ENCODE results near the gene BTBD19.
"Not testable (repeated sequence)": the region's sequence is repeated elsewhere in the genome, so short reads cannot be mapped to it uniquely, and the experiment has no call there.

BTBD19 gene, protein sequence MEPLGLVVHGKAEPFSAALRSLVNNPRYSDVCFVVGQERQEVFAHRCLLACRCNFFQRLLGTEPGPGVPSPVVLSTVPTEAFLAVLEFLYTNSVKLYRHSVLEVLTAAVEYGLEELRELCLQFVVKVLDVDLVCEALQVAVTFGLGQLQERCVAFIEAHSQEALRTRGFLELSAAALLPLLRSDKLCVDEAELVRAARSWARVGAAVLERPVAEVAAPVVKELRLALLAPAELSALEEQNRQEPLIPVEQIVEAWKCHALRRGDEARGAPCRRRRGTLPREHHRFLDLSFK

DNA sequence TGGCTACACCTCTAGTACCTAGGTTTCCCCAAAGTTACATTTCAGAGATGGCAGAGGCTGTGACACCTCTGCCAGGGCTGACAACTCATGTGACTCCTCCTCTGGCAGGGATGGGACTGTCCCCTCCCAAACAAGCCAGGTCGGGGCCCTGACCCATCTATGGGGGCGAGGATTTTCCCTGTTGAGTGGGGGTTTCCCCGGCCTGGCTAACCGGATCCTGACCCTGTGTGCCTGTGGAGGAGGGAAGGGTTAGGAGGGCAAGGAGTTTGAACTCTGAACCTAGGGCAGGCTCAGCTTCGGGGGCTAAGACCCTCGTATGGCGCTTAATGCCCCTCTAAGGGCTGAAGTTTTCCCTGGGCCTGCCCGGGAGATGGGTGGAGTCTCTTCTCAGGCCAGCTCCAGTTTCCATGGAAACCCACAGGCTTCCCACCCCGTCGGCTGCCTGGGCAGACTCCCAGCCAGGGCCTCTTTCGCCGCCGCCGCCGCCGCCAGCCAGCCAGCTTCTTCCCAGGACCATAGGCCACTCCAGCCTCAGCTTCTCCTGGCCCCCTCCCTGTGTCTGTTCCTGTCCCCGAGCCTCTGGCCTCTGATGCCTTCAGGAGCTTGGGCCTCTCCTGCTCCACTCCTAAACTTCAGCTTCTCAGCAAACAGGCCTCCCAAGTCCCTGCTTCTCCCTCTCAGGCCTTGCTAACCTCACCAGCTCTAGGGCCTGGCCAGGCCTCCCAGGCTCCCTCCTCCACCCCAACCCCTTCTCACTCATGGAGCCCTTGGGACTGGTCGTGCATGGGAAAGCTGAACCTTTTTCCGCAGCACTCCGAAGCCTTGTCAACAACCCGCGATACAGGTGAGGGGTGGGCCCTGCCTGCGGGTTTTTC lies at the start of gene BTBD19:
BTBD19 (plus strand) TSS at position 461 of the 875 bp plus-strand sequence; CDS start at position 759, 298 bp downstream.
- Histone ChIP-seq H3K27me3 (ENCODE audit: control insufficient read depth, insufficient read depth, low read length) (no peaks in the 10 kb centered on the region), H3K4me3 (ENCODE audit: low read depth, low read length) (peak within 1 kb of the TSS; percentile 32; the same call in 1 of the 2 replicates), H3K9me3 (ENCODE audit: control insufficient read depth, insufficient read depth, low read depth, low read length) (no peaks in the 10 kb centered on the region), H3K9ac (ENCODE audit: low read length) (peak within 1 kb of the TSS; percentile 96), H3K27ac (ENCODE audit: low read depth, low read length) (peak within 1 kb of the TSS; percentile 97), H3K36me3 (ENCODE audit: control insufficient read depth, insufficient read depth, low read length) (peaks cover 28% of the 10 kb centered on the region), H3K4me1 (ENCODE audit: control insufficient read depth, insufficient read depth, low read length) (peaks cover 50% of the 10 kb centered on the region)

DNA sequence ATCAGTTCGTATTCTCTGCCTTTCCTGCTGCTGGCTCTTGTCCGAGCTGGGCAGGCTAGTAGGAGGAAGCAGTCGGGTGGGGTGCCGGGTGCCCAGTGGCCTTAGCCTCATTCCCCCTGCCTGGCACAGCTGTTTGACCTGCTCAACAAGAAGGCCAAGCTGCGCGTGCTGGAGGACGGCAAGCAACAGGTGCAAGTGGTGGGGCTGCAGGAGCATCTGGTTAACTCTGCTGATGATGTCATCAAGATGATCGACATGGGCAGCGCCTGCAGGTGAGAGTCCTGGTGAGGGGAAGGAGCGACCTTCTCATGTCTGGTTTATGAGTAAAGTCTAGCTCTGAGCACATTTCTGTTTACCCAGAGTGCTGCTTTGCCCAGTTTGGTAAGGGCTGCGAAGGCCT lies 49.2 kb upstream of the BTBD19 start:
- H3K27me3 ChIP-seq (ENCODE audit: control insufficient read depth, insufficient read depth, low read length) = no peaks in the 10 kb centered on the region
- no peak overlapping the region for H3K9ac ChIP-seq (ENCODE audit: low read length)
- peaks cover 93% of the 10 kb centered on the region for H3K36me3 ChIP-seq (ENCODE audit: control insufficient read depth, insufficient read depth, low read length)
- H3K4me3 ChIP-seq (ENCODE audit: low read depth, low read length) = no peak overlapping the region
- H3K27ac ChIP-seq (ENCODE audit: low read depth, low read length) = no peak overlapping the region
- H3K9me3 ChIP-seq (ENCODE audit: control insufficient read depth, insufficient read depth, low read depth, low read length) = no peaks in the 10 kb centered on the region
- no peaks in the 10 kb centered on the region for H3K4me1 ChIP-seq (ENCODE audit: control insufficient read depth, insufficient read depth, low read length)

DNA sequence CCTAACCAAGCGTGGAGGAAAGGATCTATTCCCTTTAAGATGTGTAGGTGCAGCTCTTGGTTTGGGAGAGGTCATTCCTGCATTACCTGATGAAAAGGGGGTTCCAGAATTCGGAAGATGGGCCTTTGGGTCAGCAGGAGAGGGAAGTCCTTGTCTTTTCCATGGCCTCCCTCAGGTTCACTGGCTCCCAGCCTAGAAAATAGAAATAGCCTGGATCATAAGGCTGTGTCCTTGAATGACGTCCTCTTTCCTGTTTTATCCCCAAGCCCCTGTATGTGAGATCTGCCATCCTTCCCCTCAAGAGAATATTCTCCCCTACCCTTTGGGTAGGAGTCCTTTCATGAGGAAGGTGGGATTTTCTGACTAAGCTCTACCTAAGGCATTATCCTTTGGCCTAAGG lies 47.4 kb upstream of the BTBD19 start:
- no peak overlapping the region for H3K27ac ChIP-seq (ENCODE audit: low read depth, low read length)
- no peaks in the 10 kb centered on the region for H3K9me3 ChIP-seq (ENCODE audit: control insufficient read depth, insufficient read depth, low read depth, low read length)
- H3K4me3 ChIP-seq (ENCODE audit: low read depth, low read length) = no peak overlapping the region
- H3K4me1 ChIP-seq (ENCODE audit: control insufficient read depth, insufficient read depth, low read length) = no peaks in the 10 kb centered on the region
- H3K36me3 ChIP-seq (ENCODE audit: control insufficient read depth, insufficient read depth, low read length) = peaks cover 92% of the 10 kb centered on the region
- no peak overlapping the region for H3K9ac ChIP-seq (ENCODE audit: low read length)
- H3K27me3 ChIP-seq (ENCODE audit: control insufficient read depth, insufficient read depth, low read length) = no peaks in the 10 kb centered on the region

- H3K4me3 ChIP-seq (ENCODE audit: low read depth, low read length); H3K9ac ChIP-seq (ENCODE audit: low read length); H3K4me1 ChIP-seq (ENCODE audit: control insufficient read depth, insufficient read depth, low read length); H3K9me3 ChIP-seq (ENCODE audit: control insufficient read depth, insufficient read depth, low read depth, low read length); H3K27ac ChIP-seq (ENCODE audit: low read depth, low read length); H3K27me3 ChIP-seq (ENCODE audit: control insufficient read depth, insufficient read depth, low read length): not testable (repeated sequence)
- H3K36me3 ChIP-seq (ENCODE audit: control insufficient read depth, insufficient read depth, low read length) = peaks cover 73% of the 10 kb centered on the region
Observed at GRCh38 chr1:44766421-44766820, 41.9 kb upstream of the BTBD19 start.

- H3K27ac ChIP-seq (ENCODE audit: low read depth, low read length) = peak within 1 kb of the TSS; percentile 90
Observed at GRCh38 chr1:44775078-44775929, 33.0 kb upstream of the BTBD19 start, which contains the start of gene RPS8. RPS8 (plus strand) TSS chr1:44775540; CDS start chr1:44775597, 57 bp downstream.

GRCh38 chr1:44775930-44776729 lies 32.2 kb upstream of the BTBD19 start:
- Histone ChIP-seq H3K27ac (ENCODE audit: low read depth, low read length) (peak overlapping the region; percentile 90), H3K4me1 (ENCODE audit: control insufficient read depth, insufficient read depth, low read length) (0 out of 2 replicates have a peak, but pooled peaks cover 6% of the 10 kb centered on the region), H3K4me3 (ENCODE audit: low read depth, low read length) (peak overlapping the region; percentile 72), H3K9ac (ENCODE audit: low read length) (peak overlapping the region; percentile 98), H3K9me3 (ENCODE audit: control insufficient read depth, insufficient read depth, low read depth, low read length) (no peaks in the 10 kb centered on the region), H3K27me3 (ENCODE audit: control insufficient read depth, insufficient read depth, low read length) (no peaks in the 10 kb centered on the region), H3K36me3 (ENCODE audit: control insufficient read depth, insufficient read depth, low read length) (peaks cover 49% of the 10 kb centered on the region)

More at GRCh38 chr1:44775078-44775929, 33.0 kb upstream of the BTBD19 start, which contains the start of gene RPS8:
- H3K27me3 ChIP-seq (ENCODE audit: control insufficient read depth, insufficient read depth, low read length) = no peaks in the 10 kb centered on the region
- H3K9ac ChIP-seq (ENCODE audit: low read length) = peak within 1 kb of the TSS; percentile 98
- H3K36me3 ChIP-seq (ENCODE audit: control insufficient read depth, insufficient read depth, low read length) = peaks cover 45% of the 10 kb centered on the region
- no peaks in the 10 kb centered on the region for H3K9me3 ChIP-seq (ENCODE audit: control insufficient read depth, insufficient read depth, low read depth, low read length)
- H3K4me3 ChIP-seq (ENCODE audit: low read depth, low read length) = peak within 1 kb of the TSS; percentile 72
- H3K4me1 ChIP-seq (ENCODE audit: control insufficient read depth, insufficient read depth, low read length) = 0 out of 2 replicates have a peak, but pooled peaks cover 6% of the 10 kb centered on the region

DNA sequence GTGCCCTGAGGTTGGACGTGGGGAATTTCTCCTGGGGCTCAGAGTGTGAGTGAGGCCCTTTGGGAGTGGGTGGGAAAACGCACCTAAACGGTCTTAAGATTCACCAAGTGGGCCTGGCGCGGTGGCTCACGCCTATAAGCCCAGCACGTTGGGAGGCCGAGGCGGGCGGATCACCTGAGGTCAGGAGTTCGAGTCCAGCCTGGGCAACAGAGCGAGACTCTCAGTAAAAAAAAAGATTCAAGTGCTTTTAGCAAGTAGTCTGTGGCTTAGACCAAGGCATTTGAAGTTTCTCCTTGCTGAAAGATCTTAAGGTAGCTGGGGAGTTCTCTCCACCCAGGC lies 31.6 kb upstream of the BTBD19 start:
- Histone ChIP-seq H3K36me3 (ENCODE audit: control insufficient read depth, insufficient read depth, low read length) (peaks cover 51% of the 10 kb centered on the region), H3K4me1 (ENCODE audit: control insufficient read depth, insufficient read depth, low read length) (0 out of 2 replicates have a peak, but pooled peaks cover 6% of the 10 kb centered on the region), H3K4me3 (ENCODE audit: low read depth, low read length) (peak overlapping the region; percentile 72), H3K9ac (ENCODE audit: low read length) (peak overlapping the region; percentile 98), H3K27ac (ENCODE audit: low read depth, low read length) (peak overlapping the region; percentile 90), H3K9me3 (ENCODE audit: control insufficient read depth, insufficient read depth, low read depth, low read length) (no peaks in the 10 kb centered on the region), H3K27me3 (ENCODE audit: control insufficient read depth, insufficient read depth, low read length) (no peaks in the 10 kb centered on the region)

DNA sequence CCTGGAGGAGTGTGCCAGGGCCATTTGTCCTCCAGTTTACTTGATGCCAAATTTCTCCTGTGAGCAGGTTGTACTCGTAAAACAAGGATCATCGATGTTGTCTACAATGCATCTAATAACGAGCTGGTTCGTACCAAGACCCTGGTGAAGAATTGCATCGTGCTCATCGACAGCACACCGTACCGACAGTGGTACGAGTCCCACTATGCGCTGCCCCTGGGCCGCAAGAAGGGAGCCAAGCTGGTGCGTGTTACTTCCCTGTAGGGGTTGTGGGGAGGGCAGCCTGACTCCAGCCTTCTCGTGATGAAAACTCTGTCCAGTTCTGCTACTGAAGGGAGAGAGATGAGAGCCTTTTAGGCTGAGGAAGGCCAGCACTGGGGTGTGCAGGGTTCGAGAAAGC lies 30.8 kb upstream of the BTBD19 start:
- Histone ChIP-seq H3K27ac (ENCODE audit: low read depth, low read length) (0 out of 2 replicates have a peak overlapping the region, but pooled peaks have one; percentile 90), H3K9ac (ENCODE audit: low read length) (peak overlapping the region; percentile 98), H3K9me3 (ENCODE audit: control insufficient read depth, insufficient read depth, low read depth, low read length) (no peaks in the 10 kb centered on the region), H3K4me1 (ENCODE audit: control insufficient read depth, insufficient read depth, low read length) (0 out of 2 replicates have a peak, but pooled peaks cover 6% of the 10 kb centered on the region), H3K27me3 (ENCODE audit: control insufficient read depth, insufficient read depth, low read length) (no peaks in the 10 kb centered on the region), H3K4me3 (ENCODE audit: low read depth, low read length) (peak overlapping the region; percentile 72), H3K36me3 (ENCODE audit: control insufficient read depth, insufficient read depth, low read length) (peaks cover 51% of the 10 kb centered on the region)

GRCh38 chr1:44777969-44778635 lies 30.2 kb upstream of the BTBD19 start:
- Histone ChIP-seq H3K27me3 (ENCODE audit: control insufficient read depth, insufficient read depth, low read length) (no peaks in the 10 kb centered on the region), H3K4me1 (ENCODE audit: control insufficient read depth, insufficient read depth, low read length) (0 out of 2 replicates have a peak, but pooled peaks cover 6% of the 10 kb centered on the region), H3K9ac (ENCODE audit: low read length) (peak overlapping the region; percentile 2), H3K36me3 (ENCODE audit: control insufficient read depth, insufficient read depth, low read length) (peaks cover 51% of the 10 kb centered on the region), H3K9me3 (ENCODE audit: control insufficient read depth, insufficient read depth, low read depth, low read length) (no peaks in the 10 kb centered on the region), H3K27ac (ENCODE audit: low read depth, low read length) (no peak overlapping the region), H3K4me3 (ENCODE audit: low read depth, low read length) (peak overlapping the region; percentile 72; the same call in 1 of the 2 replicates)
